SK-MEL-5 (cell line): ENCODE data around the gene KCNK4. TPM values are rescaled to one million over a fixed set of nuclear protein-coding genes. Genes with fewer than 3 reads are reported as not detected.

Source experiments
- DNase-seq: peaks from one replicate; pipeline ENCODE4 v3.0.0-alpha.2; 2016; ENCODE audit warnings: low read depth, low spot score
- in situ Hi-C: cut with HindIII; loops from 2 replicates; pipeline ENCODE4 v1.10.0; 2016; ENCODE audit warnings: low sequenced_read_pairs, high pct_unique_total_duplicates, low pct_unique_long_range_greater_than_20kb
- small RNA-seq, 2 experiments: library from RNA; depleted of rRNA; stranded (forward); fragments of <200 nt; gene quantifications; one replicate each; pipeline ENCODE3, GENCODE V24; 2014
- total RNA-seq: library from RNA; depleted of rRNA; stranded (reverse); fragments of >200 nt; shearing (Covaris generic); gene quantifications from 2 replicates; pipeline ENCODE4 v1.2.3, GENCODE V29; 2014; rRNA removed

KCNK4 gene
- total RNA-seq, 1 experiment from 2014 or later, result not detected

- in situ Hi-C loops, result no loop called here
Measured at GRCh38 chr11:64348383-64349024, 57.4 kb downstream of the KCNK4 start.

GRCh38 chr11:64349025-64349387 is 57.9 kb downstream of the KCNK4 start:
- in situ Hi-C loops, result no loop called here
- no peak for DNase-seq

More at GRCh38 chr11:64348383-64349024, 57.4 kb downstream of the KCNK4 start:
- no peak for DNase-seq

DNA sequence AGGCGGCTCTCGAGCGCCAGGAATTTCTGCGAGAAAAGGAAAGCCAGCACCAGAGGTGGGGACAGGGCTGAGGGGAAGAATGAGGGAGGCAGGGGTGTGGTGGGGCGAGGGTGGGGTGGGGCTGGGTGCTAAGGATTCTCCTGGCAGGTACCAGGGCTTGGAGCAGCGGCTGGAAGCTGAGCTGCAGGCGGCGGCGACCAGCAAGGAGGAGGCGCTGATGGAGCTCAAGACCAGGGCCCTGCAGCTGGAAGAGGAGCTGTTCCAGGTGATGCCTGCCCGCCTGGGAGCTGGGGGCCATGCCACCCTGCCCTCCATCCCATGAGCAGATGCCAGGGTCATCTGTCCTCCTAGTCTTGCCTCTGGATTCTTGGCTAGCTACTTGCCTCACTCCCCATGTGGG is 58.3 kb downstream of the KCNK4 start:
- no peak for DNase-seq
- in situ Hi-C loops, result no loop called here

Small RNA genes within 50 kb of the gene (small RNA-seq; reads per million reads assigned to genes)
- gene MIR7155 (0 reads per million in 2 experiments), gene RF00019 (0 reads per million in 2 experiments)

Other genes with a start within 250 kb of the KCNK4 start
- gene MACROD1, start 125.2 kb upstream of the KCNK4 start, total RNA-seq, result 15.0 and 15.7 TPM in 2 replicates
- 218 and 248 TPM in 2 replicates for gene STIP1, start 105.1 kb upstream of the KCNK4 start, total RNA-seq
- 0.13 and 0.29 TPM in 2 replicates for gene FERMT3, start 84.6 kb upstream of the KCNK4 start, total RNA-seq
- 30.7 and 35.6 TPM in 2 replicates for gene TRPT1, start 65.1 kb upstream of the KCNK4 start, total RNA-seq
- gene NUDT22, start 65.0 kb upstream of the KCNK4 start, total RNA-seq, result 50.4 and 52.1 TPM in 2 replicates
- gene DNAJC4, start 60.8 kb upstream of the KCNK4 start, total RNA-seq, result 4.3 and 6.5 TPM in 2 replicates
- gene VEGFB, start 56.7 kb upstream of the KCNK4 start, total RNA-seq, result 37.3 and 40.1 TPM in 2 replicates
- 78.1 and 107 TPM in 2 replicates for gene FKBP2, start 50.2 kb upstream of the KCNK4 start, total RNA-seq
- 138 and 162 TPM in 2 replicates for gene PPP1R14B, start 44.4 kb upstream of the KCNK4 start, total RNA-seq
- 10.4 and 12.1 TPM in 2 replicates for gene PLCB3, start 39.8 kb upstream of the KCNK4 start, total RNA-seq
- gene BAD, start 6.6 kb upstream of the KCNK4 start, total RNA-seq, result 18.7 and 19.3 TPM in 2 replicates
- 7.9 TPM in 2 replicates for gene GPR137, start 5.5 kb upstream of the KCNK4 start, total RNA-seq
- gene CATSPERZ, start 9.1 kb downstream of the KCNK4 start, total RNA-seq, result 0.45 TPM in 1 of 2 replicates, not detected in the other
- 48.4 and 56.1 TPM in 2 replicates for gene ESRRA, start 14.2 kb downstream of the KCNK4 start, total RNA-seq
- 113 and 127 TPM in 2 replicates for gene TRMT112, start 26.3 kb downstream of the KCNK4 start, total RNA-seq
- 206 and 215 TPM in 2 replicates for gene PRDX5, start 26.8 kb downstream of the KCNK4 start, total RNA-seq
- 1.3 and 2.0 TPM in 2 replicates for gene CCDC88B, start 48.9 kb downstream of the KCNK4 start, total RNA-seq
- 40.3 and 42.0 TPM in 2 replicates for gene RPS6KA4, start 67.9 kb downstream of the KCNK4 start, total RNA-seq